Activated T-cell treated with anti-CD3 and anti-CD28 coated beads, Interleukin-2, amount 50 U/mL, for 72 hours (primary cell): ENCODE data around the gene RXYLT1. TPM values are rescaled to one million over a fixed set of nuclear protein-coding genes. Genes with fewer than 3 reads are reported as not detected.

ENCODE experiments used
- ATAC-seq, 2 donors: fragments of 150-1000 bp; cut with Tn5 transposase; replicated peaks in 1 of 2; 2 replicates each; pipeline ENCODE4 v1.10.0; 2021; ENCODE audit warnings: moderate library complexity in 2 of 2, mild to moderate bottlenecking in 1 of 2
- DNase-seq, 2 donors: peaks; one replicate each; pipeline ENCODE4 v3.0.0; 2021 to 2022; ENCODE audit warnings: mixed read lengths in 1 of 2
- H3K27ac Mint-ChIP-seq: one replicate; pipeline ENCODE4 v1.8.0; 2022; ENCODE audit warnings: mild to moderate bottlenecking, moderate library complexity, mixed read lengths
- H3K27me3 Mint-ChIP-seq: one replicate; pipeline ENCODE4 v1.8.0; 2022; ENCODE audit warnings: low read depth, mixed read lengths
- H3K36me3 Mint-ChIP-seq, 2 donors: one replicate each; pipeline ENCODE4 v1.8.0; 2022; ENCODE audit warnings: mixed read lengths in 2 of 2, mild to moderate bottlenecking in 1 of 2; ENCODE audit not compliant: insufficient read depth in 2 of 2
- H3K4me1 Mint-ChIP-seq: one replicate; pipeline ENCODE4 v1.8.0; 2022; ENCODE audit warnings: low read depth, mixed read lengths
- H3K4me3 Mint-ChIP-seq, 2 donors: one replicate each; pipeline ENCODE4 v1.8.0; 2022; ENCODE audit warnings: mild to moderate bottlenecking in 2 of 2, mixed read lengths in 2 of 2, moderate library complexity in 2 of 2
- H3K9me3 Mint-ChIP-seq, 2 donors: one replicate each; pipeline ENCODE4 v1.8.0; 2022; ENCODE audit warnings: mixed read lengths in 2 of 2
- total RNA-seq, 2 donors: library from RNA; stranded (reverse); gene quantifications; one replicate each; pipeline ENCODE4 v1.2.3, GENCODE V29; 2022

RXYLT1 gene
- total RNA-seq, 2 donors from 2014 or later: 15.0 to 20.1 TPM

- Mint-ChIP-seq H3K4me1 (peaks cover 9% of the 10 kb centered on the region), H3K9me3 (no peaks in the 10 kb centered on the region), H3K36me3 (no peaks in the 10 kb centered on the region), H3K27ac (peak overlapping the region; percentile 79), H3K27me3 (peaks cover 5% of the 10 kb centered on the region), H3K4me3 (no peak overlapping the region)
- no peak for DNase-seq
- ATAC-seq: no peak
Observed at GRCh38 chr12:63809566-63809965, 29.9 kb downstream of the RXYLT1 start.

- Mint-ChIP-seq H3K4me3 (no peak overlapping the region), H3K36me3 (no peaks in the 10 kb centered on the region), H3K4me1 (peaks cover 26% of the 10 kb centered on the region), H3K27ac (no peak overlapping the region), H3K27me3 (peaks cover 5% of the 10 kb centered on the region), H3K9me3 (no peaks in the 10 kb centered on the region)
- no peak for ATAC-seq
- DNase-seq: no peak
Observed at GRCh38 chr12:63811334-63811733, 31.6 kb downstream of the RXYLT1 start.

GRCh38 chr12:63811755-63812154 lies 32.0 kb downstream of the RXYLT1 start:
- Mint-ChIP-seq H3K4me3 (no peak overlapping the region), H3K9me3 (no peaks in the 10 kb centered on the region), H3K27ac (no peak overlapping the region), H3K27me3 (peaks cover 5% of the 10 kb centered on the region), H3K36me3 (no peaks in the 10 kb centered on the region), H3K4me1 (peaks cover 26% of the 10 kb centered on the region)
- no peak for ATAC-seq
- DNase-seq: no peak

GRCh38 chr12:63814146-63814772 lies 34.5 kb downstream of the RXYLT1 start:
- H3K4me1 Mint-ChIP-seq: peaks cover 25% of the 10 kb centered on the region
- H3K4me3 Mint-ChIP-seq: peak overlapping the region; percentile 43 to 64
- ATAC-seq (peak; percentile 21 to 32), DNase-seq (no peak)
- peaks cover 12% of the 10 kb centered on the region for H3K27me3 Mint-ChIP-seq
- H3K9me3 Mint-ChIP-seq: peaks cover 0 to 4% of the 10 kb centered on the region in 2 donors
- peaks cover 0 to 1% of the 10 kb centered on the region in 2 donors for H3K36me3 Mint-ChIP-seq
- peak overlapping the region; percentile 72 for H3K27ac Mint-ChIP-seq

- H3K27me3 Mint-ChIP-seq: peaks cover 24% of the 10 kb centered on the region
- peaks cover 0 to 4% of the 10 kb centered on the region in 2 donors for H3K9me3 Mint-ChIP-seq
- peaks cover 19% of the 10 kb centered on the region for H3K4me1 Mint-ChIP-seq
- H3K36me3 Mint-ChIP-seq: peaks cover 1 to 3% of the 10 kb centered on the region in 2 donors
- DNase-seq (no peak), ATAC-seq (no peak)
- peak overlapping the region; percentile 73 for H3K27ac Mint-ChIP-seq
- peak overlapping the region; percentile 43 to 64 for H3K4me3 Mint-ChIP-seq
Observed at GRCh38 chr12:63815482-63815852, 35.8 kb downstream of the RXYLT1 start.

GRCh38 chr12:63816031-63816430 lies 36.3 kb downstream of the RXYLT1 start:
- Mint-ChIP-seq H3K9me3 (peaks cover 0 to 4% of the 10 kb centered on the region in 2 donors), H3K36me3 (peaks cover 1 to 3% of the 10 kb centered on the region in 2 donors), H3K4me1 (peaks cover 19% of the 10 kb centered on the region), H3K27me3 (peaks cover 25% of the 10 kb centered on the region), H3K4me3 (peak overlapping the region in 1 of 2 donors; percentile 64), H3K27ac (no peak overlapping the region)
- DNase-seq (no peak), ATAC-seq (no peak)

GRCh38 chr12:63820427-63820826 lies 40.7 kb downstream of the RXYLT1 start:
- peaks cover 0 to 4% of the 10 kb centered on the region in 2 donors for H3K9me3 Mint-ChIP-seq
- H3K27ac Mint-ChIP-seq: no peak overlapping the region
- H3K27me3 Mint-ChIP-seq: peaks cover 41% of the 10 kb centered on the region
- peaks cover 13% of the 10 kb centered on the region for H3K4me1 Mint-ChIP-seq
- H3K36me3 Mint-ChIP-seq: peaks cover 1 to 3% of the 10 kb centered on the region in 2 donors
- DNase-seq (no peak), ATAC-seq (no peak)
- H3K4me3 Mint-ChIP-seq: no peak overlapping the region

GRCh38 chr12:63821781-63822251 lies 42.1 kb downstream of the RXYLT1 start:
- DNase-seq: peak; percentile 14 to 24
- peaks cover 0 to 4% of the 10 kb centered on the region in 2 donors for H3K9me3 Mint-ChIP-seq
- peaks cover 41% of the 10 kb centered on the region for H3K27me3 Mint-ChIP-seq
- peaks cover 6% of the 10 kb centered on the region for H3K4me1 Mint-ChIP-seq
- peak in 1 of 2 donors; percentile 58 for ATAC-seq
- no peak overlapping the region for H3K27ac Mint-ChIP-seq
- H3K4me3 Mint-ChIP-seq: peak overlapping the region; percentile 84 to 85
- H3K36me3 Mint-ChIP-seq: peaks cover 1 to 3% of the 10 kb centered on the region in 2 donors

- Mint-ChIP-seq H3K4me1 (peaks cover 6% of the 10 kb centered on the region), H3K4me3 (peak overlapping the region in 1 of 2 donors; percentile 84), H3K9me3 (peaks cover 0 to 4% of the 10 kb centered on the region in 2 donors), H3K27me3 (peaks cover 41% of the 10 kb centered on the region), H3K36me3 (peaks cover 0 to 3% of the 10 kb centered on the region in 2 donors), H3K27ac (no peak overlapping the region)
- ATAC-seq: no peak
- no peak for DNase-seq
Observed at GRCh38 chr12:63822352-63822751, 42.6 kb downstream of the RXYLT1 start.

GRCh38 chr12:63823040-63823439 lies 43.3 kb downstream of the RXYLT1 start:
- peaks cover 0 to 4% of the 10 kb centered on the region in 2 donors for H3K9me3 Mint-ChIP-seq
- peaks cover 41% of the 10 kb centered on the region for H3K27me3 Mint-ChIP-seq
- H3K4me3 Mint-ChIP-seq: no peak overlapping the region
- no peak overlapping the region for H3K27ac Mint-ChIP-seq
- ATAC-seq: no peak
- no peak for DNase-seq
- peaks cover 0 to 3% of the 10 kb centered on the region in 2 donors for H3K36me3 Mint-ChIP-seq
- peaks cover 6% of the 10 kb centered on the region for H3K4me1 Mint-ChIP-seq

- no peak overlapping the region for H3K27ac Mint-ChIP-seq
- ATAC-seq (no peak), DNase-seq (no peak)
- H3K36me3 Mint-ChIP-seq: no peaks in the 10 kb centered on the region
- peaks cover 6% of the 10 kb centered on the region for H3K4me1 Mint-ChIP-seq
- H3K4me3 Mint-ChIP-seq: no peak overlapping the region
- H3K27me3 Mint-ChIP-seq: peaks cover 30% of the 10 kb centered on the region
- H3K9me3 Mint-ChIP-seq: no peaks in the 10 kb centered on the region
Observed at GRCh38 chr12:63826006-63826585, 46.4 kb downstream of the RXYLT1 start.

GRCh38 chr12:63828867-63829266 lies 49.2 kb downstream of the RXYLT1 start:
- Mint-ChIP-seq H3K27me3 (peaks cover 9% of the 10 kb centered on the region), H3K27ac (no peak overlapping the region), H3K9me3 (no peaks in the 10 kb centered on the region), H3K4me1 (no peaks in the 10 kb centered on the region), H3K4me3 (no peak overlapping the region), H3K36me3 (no peaks in the 10 kb centered on the region)
- ATAC-seq: no peak
- DNase-seq: no peak

GRCh38 chr12:63836046-63836445 lies 56.3 kb downstream of the RXYLT1 start:
- Mint-ChIP-seq H3K36me3 (no peaks in the 10 kb centered on the region), H3K9me3 (no peaks in the 10 kb centered on the region), H3K27ac (no peak overlapping the region), H3K4me3 (no peak overlapping the region), H3K4me1 (no peaks in the 10 kb centered on the region), H3K27me3 (peaks cover 6% of the 10 kb centered on the region)
- DNase-seq (no peak), ATAC-seq (no peak)
